ENCODE measurements around the gene SPATA33.
"Not testable (repeated sequence)": the region's sequence is repeated elsewhere in the genome, so short reads cannot be mapped to it uniquely, and the experiment has no call there.

SPATA33 gene

DNA sequence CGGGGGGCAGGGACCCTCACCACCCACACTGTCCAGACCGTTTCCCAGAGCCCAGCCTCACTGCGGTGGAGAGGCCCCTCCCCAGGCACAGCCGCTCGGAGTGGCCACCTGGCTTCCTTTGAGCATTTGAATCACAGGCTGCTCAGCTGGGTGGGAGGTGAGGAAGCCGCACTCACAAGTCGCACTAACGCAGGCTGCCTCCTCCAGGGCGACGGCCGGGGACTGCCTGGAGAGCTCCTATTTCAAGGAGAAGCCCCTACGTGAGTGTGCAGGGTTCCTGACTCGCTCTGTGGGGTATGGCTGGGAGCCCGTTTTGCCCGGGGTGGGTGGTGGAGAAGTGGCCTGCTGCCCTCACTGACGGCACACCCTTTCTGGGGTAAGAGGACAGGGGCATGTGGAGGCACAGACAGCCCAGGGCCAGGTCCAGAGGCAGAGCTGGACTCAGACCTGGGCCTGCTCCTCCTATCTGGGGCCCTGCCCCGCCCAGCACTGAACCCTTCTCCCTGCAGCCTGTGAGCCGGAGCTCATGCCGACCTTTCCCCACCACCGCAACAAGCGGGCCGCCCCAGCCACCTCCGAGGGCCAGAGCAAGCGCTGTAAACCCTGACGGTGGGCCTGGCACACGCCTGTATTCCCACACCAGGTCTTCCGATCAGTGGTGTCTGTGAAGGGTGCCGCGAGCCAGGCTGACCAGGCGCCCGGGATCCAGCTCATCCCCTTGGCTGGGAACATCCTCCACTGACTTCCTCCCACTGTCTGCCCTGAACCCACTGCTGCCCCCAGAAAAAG is 37.6 kb downstream of the SPATA33 start:
- DNase-seq, result no peak

DNA sequence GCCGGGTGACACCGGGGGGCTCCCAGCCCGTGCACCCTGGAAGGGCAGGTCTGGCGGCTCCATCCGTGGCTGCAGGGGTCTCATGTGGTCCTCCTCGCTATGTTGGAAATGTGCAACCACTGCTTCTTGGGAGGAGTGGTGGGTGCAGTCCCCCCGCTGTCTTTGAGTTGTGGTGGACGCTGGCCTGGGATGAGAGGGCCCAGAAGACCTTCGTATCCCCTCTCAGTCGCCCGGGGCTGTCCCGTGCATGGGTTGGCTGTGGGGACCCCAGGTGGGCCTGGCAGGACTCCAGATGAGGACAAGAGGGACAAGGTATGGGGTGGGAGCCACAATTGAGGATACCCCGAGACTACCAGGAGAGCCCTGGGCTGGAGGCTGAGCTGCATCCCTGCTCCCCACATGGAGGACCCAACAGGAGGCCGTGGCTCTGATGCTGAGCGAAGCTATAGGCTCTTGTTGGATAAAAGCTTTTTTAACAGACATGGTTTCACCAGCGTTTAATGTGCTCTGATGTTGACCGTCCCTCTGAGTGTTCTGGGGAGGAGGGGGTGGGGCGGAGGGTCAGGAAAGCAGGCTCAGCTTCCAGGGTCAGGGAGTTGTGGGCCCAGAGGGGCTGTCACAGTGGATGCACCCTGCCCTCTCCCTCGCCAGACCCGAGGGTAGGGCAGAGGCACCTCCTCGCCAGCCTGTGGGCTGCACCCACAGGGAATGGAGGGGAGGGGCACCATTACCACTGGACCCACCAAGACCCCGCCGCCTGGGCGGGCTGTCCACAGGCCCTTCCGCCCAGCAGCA is 38.4 kb downstream of the SPATA33 start:
- DNase-seq, result no peak

DNA sequence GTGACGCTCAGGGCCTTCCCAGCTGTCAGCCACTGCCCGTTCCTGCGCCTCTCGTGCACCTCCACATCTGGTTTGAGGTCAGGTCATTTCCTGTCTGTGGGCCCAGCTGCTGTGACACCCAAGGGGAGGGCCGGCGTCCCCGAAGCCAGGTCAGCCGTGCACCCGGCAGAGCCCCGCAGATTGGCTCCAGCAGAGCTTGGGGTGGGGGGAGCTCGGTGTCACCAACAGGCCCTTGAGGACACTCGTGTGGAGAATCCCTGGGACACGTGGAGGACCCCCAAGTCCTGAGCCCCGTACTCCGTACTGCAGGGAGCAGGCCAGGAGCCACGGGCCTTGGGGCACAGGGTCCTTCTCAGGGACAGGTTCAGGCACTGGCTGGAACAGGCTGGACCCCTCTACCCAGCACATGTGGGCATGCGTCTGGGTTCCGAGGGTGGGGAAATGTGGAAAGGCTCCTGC is 39.1 kb downstream of the SPATA33 start:
- no peak for DNase-seq

DNA sequence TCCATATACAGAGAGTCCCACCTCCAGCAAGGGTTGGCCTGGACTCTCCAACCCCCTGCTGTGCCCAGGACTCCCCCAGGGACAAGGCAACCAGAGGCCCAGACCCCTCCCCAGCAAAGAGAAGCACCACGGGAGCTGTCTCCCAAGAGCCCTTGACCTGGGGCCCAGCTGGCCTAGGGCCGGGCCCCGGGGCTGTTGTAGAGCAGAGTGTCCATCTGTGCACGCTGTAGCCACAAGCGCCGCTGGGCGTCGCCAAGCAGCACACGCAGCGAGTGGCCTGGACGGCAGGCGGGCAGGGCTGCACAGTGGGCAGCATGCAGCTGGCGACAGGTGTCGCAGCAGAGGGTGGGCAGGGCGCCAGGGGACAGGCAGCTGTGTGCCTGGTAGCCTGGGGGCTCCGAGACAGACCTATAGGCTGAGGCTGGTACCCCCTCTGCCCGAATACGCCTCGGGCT is 39.6 kb downstream of the SPATA33 start:
- DNase-seq, result no peak

DNA sequence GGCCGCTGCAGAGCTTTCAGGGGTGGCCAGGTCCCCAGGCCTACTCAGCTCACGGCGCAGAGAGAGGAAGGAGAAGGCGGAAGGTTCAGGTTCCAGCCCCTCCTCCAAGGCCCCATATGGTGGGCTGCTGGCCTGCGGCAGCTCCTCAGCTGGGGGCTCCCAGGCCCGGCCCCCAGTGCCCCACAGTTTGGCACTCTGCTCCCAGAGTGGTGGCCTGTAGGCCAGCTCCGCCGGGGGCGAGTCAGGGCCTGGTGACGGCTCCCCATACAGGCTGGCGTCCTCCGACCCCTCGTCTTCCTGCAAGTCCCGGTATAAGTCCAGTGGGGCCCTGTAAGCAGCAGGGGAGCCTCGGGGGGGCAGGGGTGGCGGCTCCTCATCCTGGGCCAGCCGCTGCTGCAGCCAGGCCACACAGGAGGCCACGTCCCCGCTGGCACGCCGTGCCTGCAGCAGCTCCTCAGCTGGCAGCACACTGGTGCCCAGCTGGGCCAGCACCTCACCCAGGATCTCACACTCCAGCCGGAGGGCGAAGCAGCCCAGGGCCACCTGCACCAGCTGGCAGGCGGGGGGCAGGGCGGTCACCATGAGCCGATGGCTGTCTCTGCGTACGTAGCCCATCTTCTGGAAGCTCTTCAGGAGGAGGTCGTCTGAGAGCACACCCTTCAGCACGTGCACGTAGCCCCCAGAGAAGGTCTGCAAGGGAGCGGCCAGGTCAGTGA is 40.1 kb downstream of the SPATA33 start:
- DNase-seq, result no peak

DNA sequence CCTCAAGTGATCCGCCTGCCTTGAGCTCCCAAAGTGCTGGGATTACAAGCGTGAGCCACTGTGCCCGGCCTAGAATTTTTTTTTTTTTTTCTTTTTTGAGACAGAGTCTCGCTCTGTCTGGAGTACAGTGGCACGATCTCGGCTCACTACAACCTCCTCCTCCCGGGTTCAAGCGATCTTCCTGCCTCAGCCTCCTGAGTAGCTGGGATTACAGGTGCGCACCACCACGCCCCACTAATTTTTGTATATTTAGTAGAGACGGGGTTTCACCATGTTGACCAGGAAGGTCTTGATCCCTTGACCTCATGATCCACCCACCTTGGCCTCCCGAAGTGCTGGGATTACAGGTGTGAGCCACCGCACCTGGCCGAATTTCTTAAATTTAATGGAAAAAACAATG is 41.1 kb downstream of the SPATA33 start:
- not testable (repeated sequence) for DNase-seq

DNA sequence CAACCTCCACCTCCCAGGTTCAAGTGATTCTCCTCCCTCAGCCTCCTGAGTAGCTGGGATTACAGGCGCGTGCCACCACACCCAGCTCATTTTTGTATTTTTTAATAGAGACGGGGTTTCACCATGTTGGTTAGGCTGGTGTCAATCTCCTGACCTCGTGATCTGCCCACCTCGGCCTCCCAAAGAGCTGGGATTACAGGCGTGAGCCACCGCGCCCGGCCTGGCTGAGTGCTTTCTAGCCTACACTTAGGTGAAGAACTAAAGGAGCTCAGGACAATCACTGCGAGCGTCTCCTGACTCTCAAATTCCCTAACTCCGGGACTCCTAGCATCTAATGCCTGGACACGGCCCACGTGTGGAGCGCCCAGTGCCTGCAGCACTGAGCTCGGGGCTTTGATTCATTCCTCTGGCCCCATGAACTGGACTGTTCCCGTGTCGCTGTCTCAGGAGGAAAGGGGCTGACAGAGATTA is 42.0 kb downstream of the SPATA33 start:
- DNase-seq, result not testable (repeated sequence)

DNA sequence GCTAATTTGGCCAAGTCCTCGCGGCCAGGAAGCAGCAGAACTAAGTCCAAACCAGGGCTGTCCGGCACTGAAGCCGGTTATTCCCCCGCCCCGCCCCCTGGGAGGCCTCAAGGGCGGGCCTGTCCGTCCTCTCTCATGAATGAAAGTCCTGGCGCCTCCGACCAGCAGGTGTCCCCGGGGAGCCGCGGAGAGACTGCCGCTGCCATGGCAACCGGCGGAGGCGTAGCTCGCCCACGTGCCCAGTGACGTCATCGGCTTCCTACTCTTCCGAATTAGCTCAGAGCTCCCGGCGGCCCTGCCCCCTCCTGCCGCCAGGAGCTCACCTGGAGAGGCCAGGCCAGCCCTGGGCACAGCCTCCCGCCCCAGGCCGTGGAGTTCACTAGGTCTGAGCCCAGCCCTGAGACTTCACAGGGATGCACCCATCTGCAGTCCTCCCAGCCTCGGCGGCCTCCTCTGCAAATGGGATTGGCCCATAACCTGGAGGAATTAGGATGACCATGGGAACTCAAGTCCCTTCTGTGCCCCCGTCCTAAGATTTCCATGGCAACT is 42.5 kb downstream of the SPATA33 start:
- DNase-seq, result peak; percentile 98

DNA sequence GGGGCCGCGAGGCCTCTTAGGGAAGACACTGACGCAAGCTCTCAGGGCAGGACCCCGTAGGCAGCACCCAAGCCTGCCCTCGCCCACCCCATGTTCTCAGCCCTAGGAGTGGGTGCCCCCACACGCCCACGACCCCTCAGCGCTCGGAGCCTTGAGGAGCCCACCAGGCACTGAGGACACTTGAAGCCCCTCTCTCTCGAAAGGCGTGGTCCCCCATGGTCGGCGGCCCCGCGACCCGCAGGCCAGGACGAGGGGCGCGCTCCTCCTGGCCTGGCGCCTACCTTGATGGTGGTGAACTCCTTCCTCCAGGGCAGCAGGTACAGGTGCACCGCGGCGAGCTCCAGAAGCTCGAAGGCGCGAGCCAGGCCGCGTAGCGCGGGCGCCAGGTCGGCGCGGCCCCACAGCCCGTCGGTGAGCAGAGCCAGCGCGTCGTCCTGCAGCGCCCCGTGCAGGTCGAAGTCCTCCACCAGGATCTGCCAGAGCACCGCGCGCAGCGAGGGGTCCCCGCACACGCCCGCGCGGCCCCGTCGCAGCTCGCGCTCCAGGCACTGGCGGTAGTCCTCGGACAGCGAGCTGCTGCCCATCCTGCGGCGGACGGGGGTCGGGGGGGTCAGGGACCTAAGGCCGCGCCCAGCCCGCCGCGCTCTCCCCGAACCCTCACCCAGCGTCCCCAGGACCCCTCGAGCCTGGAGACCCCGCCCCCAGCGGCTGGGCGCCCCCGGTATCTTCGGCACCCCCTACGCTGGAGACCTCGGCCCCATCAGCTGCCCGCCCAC is 43.2 kb downstream of the SPATA33 start:
- DNase-seq, result peak; percentile 72

DNA sequence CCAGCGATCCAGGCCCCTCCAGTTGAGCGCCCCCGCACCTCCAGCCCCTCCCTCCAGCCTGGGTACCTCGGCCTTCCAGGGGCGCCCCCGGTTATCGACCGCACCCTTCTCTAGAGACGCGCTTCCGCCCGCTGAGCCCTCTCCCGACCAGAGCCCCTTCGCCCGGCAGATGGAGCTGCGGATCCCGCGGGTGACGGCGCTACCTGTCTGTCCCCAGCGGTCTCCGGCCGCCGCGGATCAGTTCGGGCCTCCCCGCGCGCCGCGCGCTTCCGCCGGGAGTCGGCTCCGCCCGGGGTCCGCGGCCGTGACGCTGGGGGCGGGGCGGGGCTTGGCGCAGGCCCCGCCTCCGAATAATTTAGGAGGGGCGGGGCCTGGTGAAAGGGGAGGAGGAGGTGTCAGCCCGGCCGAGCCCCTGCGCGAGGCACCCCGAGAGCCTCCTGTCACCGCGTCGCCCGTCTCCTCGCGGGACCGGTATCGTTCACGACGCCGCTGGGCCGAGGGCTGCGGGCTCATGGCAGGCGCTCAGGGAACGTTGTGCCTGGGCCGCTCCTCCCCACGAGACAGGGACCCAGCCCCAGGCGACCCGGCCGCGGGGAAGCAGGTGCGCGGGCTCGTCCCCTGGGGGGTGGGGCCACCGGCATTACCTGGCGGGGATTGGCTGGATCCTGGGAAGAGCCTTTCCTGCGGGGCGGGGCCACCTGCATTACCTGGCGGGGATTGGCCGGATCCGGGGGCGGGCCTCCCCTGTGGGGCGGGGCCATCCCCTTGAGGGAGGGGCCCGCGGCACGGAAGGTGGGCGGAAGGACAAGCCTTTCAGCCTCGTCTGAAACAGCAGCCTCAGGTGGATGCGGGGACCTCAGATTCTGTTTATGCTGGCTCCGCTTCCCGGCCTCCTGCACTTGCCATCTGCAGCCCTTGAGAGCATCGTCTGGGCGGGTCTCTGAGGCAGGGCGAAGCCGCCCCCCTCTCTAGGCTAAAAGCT is 44.1 kb downstream of the SPATA33 start, which contains the start of gene SPATA2L:
TSS of gene SPATA2L (minus strand) at position 281 of the 982 bp plus-strand sequence. CDS start 473 bp downstream, outside the sequence.
- DNase-seq, result peak; percentile 98

DNA sequence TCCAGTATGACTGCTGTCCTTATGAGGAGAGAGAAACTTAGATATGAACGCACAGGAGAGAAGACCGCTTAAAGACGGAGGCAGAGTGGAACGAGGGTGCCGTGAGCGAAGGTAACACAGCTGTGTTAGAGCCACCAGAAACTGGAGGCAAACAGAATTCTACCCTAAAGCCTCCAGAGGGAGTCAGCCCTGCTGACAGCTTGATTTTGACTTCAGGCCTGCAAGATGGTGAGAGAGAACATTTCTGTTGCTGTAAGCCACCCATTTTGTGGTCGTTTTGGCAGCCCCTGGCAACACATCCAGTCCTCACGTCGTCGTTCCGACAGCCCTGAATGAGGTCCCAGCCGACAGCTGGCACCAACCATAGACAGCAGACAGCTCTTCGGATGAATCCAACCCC is 46.6 kb downstream of the SPATA33 start:
- DNase-seq, result no peak

DNA sequence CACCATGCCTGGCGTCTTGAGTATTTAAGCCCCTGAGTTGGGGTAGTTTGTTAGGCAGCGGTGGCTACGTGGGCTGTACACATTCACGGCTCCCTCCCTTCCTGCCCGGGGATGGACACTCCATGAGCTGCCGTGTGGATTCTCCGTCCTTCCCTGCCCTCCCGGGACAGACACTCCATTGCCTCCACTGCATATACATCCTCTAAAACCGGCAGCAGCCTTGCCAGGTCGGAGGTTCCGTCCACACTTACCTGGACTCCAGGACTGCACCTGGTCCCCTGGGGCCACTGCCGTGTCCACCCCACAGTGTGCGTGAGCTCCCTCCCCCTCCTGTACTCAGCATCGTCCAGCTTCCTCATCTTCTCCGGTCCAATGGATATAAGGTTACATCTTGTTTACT is 47.4 kb downstream of the SPATA33 start:
- DNase-seq, result no peak

DNA sequence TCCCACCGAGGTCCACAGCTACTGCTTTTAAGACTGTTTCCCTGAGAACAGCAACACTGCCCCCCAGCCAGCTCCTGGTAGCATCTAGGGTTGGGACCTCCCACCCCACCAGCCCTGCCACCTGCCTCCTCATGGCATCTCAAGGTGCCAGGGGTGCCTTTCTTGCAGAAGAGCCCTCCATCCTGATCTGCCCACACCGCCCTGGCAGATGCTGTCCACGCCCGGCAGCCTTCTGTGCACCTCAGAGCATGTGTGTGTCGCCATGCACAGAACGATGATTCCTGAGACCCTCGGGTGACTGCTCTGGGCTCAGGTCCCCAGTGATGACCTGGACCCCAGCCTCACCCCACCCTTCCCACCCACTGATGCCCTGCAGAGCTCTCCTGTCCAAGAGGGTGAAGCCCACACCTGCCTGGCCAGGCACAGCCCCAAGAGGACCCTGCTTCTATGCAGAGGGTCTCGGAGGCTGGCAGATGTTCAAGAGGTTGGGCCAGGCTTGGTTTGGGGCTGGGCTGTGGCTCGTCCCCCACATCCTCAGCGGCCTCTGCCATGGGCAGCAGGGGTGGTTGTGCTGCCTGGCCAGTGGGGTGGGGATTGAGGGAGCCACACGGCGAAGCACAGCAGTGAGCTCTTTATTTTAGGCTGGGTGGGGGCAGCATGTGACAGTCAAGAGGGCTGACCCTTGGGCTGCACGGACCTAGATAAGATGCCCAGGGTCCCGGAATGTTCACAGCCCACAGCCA is 49.1 kb downstream of the SPATA33 start:
- DNase-seq, result no peak

DNA sequence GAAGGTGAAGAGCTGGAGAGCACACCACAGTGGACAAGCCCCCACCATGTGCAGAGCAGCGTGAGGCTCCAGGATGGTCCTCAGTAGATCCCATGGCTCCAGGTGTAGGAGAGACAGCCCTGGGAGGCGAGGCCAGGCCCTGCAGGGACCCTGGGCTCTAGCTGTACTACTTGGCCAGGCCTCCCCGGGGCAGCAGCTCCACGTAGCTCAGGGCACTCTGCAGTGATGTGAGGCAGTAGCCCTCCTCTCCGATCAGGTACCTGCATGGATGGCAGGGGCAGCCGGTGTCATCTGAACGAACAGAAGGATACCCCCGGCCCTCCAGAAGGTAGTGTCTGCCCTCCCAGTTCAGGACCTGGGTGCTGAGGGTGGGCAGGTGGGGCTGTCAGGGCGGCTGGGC is 50.1 kb downstream of the SPATA33 start:
- DNase-seq, result no peak

DNA sequence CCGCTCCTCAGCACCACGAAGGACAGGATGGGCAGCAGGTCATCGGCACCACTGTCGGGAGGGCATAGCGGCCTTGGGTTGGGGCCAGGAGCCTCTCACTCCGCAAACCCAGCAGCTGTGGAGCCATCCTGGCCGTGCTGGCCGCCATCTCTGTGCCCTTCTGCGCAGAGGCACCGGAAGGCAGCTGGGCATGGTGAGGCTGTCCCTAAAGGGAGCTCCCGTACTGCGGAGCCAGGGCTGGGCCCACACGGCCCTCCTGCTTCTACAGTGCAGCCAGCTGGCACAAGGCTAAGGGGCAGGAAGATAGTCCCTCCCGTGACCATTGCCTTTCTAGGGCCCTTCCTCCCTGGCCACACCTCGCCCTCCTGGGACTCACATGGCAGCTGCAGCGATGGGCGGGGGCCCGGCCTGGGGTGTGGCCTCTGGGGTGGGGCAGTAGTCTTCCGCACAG is 50.9 kb downstream of the SPATA33 start:
- no peak for DNase-seq

DNA sequence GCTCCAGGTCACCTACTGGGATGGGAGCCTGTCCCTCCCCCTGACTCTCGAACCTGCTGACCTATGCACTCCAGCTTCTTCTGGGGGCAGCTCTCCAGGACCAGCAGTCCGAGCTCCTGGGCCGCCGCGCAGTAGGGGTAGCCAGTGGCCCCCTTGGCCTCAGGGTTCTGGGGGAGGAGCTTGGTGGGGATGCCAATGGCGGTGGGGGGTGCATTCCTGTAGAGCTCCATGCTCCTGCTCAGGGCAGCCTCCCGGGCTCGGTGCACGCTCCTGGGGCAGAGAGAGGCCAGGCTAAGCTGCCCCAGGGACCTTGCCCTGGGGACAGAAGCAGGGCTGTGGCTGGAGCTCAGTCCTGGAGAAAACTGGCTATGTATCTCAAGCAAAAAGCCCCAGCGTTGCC is 51.5 kb downstream of the SPATA33 start:
- DNase-seq, result no peak

DNA sequence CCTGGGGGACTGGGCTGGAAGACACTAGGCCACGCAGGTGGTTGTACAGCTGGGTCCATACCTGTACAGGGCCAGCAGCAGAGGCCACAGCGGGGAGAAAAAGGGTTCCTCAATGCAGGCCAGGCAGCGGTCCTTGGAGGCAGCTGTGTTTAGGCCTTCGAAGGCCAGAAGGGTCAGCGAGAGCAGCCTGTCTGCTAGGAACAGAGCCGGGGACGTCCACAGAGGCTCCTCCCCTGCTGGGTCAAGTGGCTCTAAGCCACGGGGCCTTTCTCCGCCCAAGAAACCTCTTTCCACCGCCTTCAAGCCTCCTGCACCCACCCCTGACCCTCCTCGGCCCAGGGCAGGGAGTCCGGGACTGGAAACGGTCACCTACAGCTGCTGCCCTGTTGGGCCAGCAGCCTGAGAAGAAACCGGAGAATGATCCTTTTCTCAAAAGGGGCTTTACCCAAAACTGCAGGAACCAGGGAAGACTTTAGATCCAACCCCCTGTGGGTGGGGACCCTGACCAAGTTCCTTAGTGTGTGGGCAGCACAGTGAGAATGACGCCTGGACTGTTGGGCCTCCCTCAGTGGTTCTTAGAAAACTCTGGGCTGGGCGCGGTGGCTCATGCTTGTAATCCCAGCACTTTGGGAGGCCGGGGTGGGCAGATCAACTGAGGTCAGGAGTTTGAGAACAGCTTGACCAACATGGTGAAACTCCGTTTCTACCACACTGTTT is 52.2 kb downstream of the SPATA33 start:
- no peak for DNase-seq

DNA sequence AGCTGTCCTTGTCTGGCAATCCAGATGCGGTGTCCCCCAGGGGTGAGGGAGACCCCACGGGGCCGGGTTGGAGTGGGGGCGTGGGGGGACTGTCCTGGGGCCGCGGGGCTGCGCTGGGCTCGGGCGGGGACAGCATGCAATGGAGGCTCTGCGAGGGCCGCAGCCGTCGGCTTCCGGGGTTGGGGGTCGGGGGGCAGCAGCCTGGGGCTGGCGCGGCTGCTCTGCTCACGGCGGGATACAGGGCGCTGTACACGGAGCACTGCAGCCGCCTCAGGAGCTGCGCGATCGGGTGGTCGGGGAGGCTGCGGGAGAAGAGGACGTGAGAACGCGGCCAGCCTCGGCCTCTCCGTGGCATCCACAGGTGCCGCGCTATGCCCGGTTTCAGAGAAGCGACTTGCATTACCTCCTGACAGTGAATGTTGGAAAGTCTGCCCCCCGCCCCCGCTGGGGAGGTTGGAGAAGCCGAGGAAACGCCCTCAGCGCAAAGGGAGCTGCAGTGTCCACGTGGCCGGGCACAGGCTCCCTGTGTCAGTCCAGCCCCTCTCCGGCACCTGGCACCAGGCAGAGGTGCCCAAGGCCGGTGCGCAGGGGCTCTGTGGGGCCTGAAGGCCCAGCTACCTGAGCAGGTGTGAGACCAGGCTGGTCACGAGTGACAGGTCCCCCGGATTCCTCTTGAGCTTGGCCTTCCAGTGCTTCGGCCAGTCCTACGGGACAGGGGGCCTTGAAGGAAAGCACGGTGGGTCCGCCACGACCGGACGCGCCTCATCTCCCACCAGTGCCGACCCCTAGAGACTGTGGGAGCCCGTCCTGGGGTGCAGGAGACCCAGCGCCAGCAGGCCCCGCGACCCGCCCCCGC is 53.3 kb downstream of the SPATA33 start:
- DNase-seq, result no peak

Measured in activated CD4-positive, alpha-beta T cell treated with anti-CD3 and anti-CD28 coated beads for 48 hours (primary cell).